HG03095 (cell line): ENCODE results near the gene TEX35.

ENCODE experiments used
- ATAC-seq: cut with Tn5 transposase; IDR thresholded peaks from one replicate; pipeline ENCODE4 v1.9.1; 2021; ENCODE audit warnings: moderate library complexity; ENCODE audit not compliant: unreplicated experiment

TEX35 gene

GRCh38 chr1:178512566-178513277 lies at the start of gene TEX35:
TEX35 (plus strand) TSS chr1:178513109; CDS start chr1:178513189, 80 bp downstream.
- no peak for ATAC-seq

GRCh38 chr1:178464141-178464540 lies 48.8 kb upstream of the TEX35 start:
- ATAC-seq = no peak

- no peak for ATAC-seq
Observed at GRCh38 chr1:178464566-178464965, 48.3 kb upstream of the TEX35 start.

- no peak for ATAC-seq
Observed at GRCh38 chr1:178465011-178465410, 47.9 kb upstream of the TEX35 start.

DNA sequence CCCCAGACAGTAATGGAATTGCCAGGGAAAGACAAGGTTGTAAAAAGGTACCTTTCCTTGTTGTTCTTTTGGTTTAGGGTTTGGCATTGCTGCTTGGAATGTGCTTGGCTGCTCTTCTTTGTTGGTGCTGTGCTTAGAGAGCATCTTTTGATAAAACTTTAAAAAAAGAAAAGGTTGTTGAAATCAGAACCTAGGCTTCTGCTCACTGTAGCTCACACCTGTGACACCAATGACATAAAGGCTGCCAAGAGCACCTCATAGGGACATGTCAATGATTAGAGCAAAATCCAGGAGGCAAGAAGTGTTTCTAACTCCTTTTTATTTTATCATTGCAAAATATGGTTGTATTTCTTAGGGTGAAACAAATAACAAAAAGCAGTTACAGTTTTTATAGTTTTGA lies 45.1 kb upstream of the TEX35 start:
- no peak for ATAC-seq

- ATAC-seq = no peak
Observed at GRCh38 chr1:178470411-178470960, 42.4 kb upstream of the TEX35 start.

GRCh38 chr1:178472531-178472930 lies 40.4 kb upstream of the TEX35 start:
- no peak for ATAC-seq

DNA sequence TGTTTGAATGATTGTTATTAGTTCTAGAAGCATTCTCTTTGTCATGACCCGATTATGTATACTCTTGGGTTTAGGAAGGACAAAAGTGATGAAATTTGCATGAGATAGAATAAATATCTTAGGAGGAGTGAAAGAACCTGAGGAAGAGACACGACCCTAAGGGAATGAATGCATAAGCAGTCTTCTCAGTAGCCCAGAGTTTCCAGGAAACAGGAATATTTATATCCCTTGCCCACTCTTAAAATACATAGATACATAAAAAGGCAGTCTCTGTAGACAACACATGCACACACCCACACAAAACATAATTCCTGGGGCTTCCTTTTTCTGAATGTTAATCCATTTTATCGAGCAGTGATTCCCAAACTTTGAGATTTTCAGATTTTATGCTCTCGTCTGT lies 35.5 kb upstream of the TEX35 start:
- ATAC-seq = no peak

GRCh38 chr1:178477841-178478240 lies 35.1 kb upstream of the TEX35 start:
- ATAC-seq = no peak

GRCh38 chr1:178483251-178483957 lies 29.5 kb upstream of the TEX35 start:
- no peak for ATAC-seq

DNA sequence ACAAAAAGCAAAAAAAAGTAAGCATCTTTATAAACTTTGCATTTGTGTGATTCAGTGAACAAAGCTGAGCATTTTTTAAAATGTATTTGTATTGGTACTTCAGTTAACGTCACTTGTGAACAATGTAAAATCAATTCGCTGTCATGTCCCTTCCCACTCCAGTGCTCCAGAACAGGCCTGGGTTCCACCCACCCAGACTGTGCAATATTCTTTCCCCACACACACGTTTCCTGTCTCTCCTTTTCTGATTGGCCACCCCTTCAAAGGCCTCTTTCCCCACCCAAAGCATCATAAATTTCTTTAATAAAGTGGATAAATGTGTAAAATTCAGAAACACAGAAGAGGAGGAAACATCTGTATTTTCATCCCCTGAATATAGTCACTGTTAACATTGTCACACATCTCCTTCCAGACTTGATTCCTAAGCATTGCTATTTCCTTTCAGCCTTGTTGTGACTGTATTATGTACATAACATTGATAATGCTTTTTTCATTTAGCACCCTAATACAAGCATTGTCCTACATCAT lies 28.1 kb upstream of the TEX35 start:
- no peak for ATAC-seq

DNA sequence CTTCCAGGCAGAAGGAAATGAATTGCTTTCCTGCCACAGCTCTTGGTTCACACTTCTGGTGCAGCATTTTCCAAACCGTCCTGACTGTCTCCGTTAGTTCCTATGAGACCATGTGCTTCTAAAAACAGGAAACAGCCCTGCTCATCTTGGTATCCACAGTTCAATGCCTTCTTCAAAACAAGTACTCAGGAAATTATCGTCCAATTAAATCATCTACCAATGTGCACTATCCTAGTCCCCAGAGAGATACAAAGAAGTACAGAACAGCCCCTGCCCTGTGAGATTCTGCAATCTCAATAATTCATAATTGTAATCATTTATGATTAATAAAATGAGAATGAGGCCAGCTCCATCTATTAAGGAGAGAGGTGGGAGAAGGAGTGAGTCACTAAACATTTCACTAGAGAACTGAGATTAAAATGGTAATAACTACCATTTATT lies 27.3 kb upstream of the TEX35 start:
- ATAC-seq = no peak

GRCh38 chr1:178486100-178487069 lies 26.5 kb upstream of the TEX35 start:
- no peak for ATAC-seq

DNA sequence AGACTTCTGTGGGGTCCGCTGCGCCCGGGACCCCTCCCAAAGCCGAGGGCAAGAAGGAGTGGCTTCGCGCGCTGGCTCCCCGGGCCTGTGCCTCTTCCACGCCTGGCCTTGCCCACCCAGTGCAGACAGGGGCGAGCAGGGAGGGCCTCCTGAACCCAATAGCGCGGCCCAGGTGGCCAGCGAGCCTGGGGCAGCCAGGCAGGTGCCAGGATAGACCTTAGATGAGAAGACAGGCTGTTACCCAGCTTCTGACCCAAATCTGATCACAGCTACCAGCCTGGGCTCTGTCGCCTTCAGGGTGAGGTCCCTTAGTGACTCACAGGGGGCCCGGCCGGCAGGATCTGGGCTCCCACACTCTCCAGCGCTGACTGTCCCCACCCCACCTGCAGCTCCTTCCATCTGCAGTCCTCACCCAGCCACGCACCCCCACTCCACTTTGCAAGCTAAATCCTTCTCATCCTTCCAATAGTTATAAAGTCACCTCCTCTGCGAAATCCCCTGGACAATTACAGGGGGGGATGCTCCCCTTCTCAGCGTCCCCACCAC lies 25.8 kb upstream of the TEX35 start:
- no peak for ATAC-seq

DNA sequence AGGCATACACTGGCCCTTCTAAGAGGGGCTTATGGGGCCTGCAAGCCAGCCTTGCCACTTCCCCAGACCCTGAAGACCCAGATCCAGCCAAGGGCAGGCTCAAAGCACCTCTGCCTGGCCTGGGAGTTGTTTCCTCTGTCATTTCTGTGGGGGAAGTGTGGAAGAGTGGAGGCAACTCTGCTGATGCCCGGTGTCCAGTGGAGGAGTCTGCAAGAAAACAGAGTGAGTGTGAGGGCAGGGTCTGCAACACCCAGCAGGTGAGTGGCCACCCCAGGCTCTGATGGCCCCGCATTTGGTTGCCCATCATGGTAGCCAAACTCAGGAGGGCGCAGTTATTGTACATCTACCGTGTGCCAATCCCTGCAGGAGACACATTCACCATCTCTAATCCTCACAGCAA lies 24.5 kb upstream of the TEX35 start:
- no peak for ATAC-seq

DNA sequence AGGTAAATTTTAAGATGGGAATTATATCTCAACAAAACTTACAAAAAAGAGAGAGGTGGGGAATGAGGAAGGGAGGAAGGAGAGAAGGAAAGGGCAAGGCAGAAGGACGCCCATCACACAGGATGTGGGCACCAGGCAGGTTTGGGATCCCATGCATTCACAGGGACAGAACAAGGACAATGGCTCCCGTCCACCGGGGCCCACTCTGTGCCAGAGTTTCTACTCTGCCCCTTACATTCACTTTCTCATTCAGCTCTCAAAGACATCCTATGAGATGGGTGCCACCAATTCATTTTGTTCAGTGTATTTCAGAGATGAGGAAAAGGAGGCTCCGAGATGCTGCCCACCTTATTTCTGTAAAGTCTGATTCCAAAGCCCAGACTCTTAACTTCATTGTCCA lies 23.5 kb upstream of the TEX35 start:
- no peak for ATAC-seq

GRCh38 chr1:178490136-178490535 lies 22.8 kb upstream of the TEX35 start:
- ATAC-seq = no peak

GRCh38 chr1:178490967-178491366 lies 21.9 kb upstream of the TEX35 start:
- ATAC-seq = no peak

- no peak for ATAC-seq
Observed at GRCh38 chr1:178491721-178492120, 21.2 kb upstream of the TEX35 start.

DNA sequence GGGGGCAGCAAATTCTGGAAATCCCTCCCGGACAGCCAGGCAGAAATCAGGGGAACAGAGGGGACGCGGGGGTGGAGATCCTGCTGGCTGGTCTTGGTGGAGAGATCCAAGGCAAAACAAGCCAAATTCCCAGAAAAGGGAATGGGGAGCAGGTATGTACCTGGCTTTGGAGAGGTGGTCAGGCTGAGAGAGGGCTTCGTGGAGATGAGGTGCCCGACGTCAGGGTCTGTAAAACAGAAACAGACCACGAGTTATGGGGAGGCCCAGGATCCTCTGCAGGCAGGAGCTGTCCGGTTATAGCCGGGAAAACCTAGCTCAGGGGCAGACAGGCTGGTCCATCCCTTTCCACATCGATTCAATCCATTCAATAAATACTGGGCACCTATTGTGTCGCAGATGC lies 20.6 kb upstream of the TEX35 start:
- ATAC-seq = no peak
